GM23338 (cell line): ENCODE data around the gene ADGRB3. TPM values are rescaled to one million over a fixed set of nuclear protein-coding genes. Genes with fewer than 3 reads are reported as not detected.

Source experiments
- ATAC-seq: fragments of 200-7000 bp; cut with Tn5 transposase; 3 replicates; pipeline ENCODE4 v1.9.1; 2020
- DNase-seq: peaks from one replicate; pipeline ENCODE4 v3.0.0-alpha.2; 2015; ENCODE audit warnings: low spot score
- H2AFZ ChIP-seq: fragments of 200-600 bp; sonication (generic); 2 replicates; pipeline ENCODE4 v1.8.0; 2016; ENCODE audit warnings: antibody characterized with exemption, mild to moderate bottlenecking, moderate library complexity
- H3F3A ChIP-seq: fragments of 200-600 bp; sonication (generic); replicated peaks from 2 replicates; pipeline ENCODE4 v1.8.0; 2017; ENCODE audit warnings: antibody characterized with exemption, mixed run types, low read depth
- H3K27ac ChIP-seq: fragments of 200-600 bp; sonication (generic); 2 replicates; pipeline ENCODE4 v1.6.1; 2016; ENCODE audit warnings: low read depth
- H3K27me3 ChIP-seq: fragments of 200-600 bp; sonication (generic); 2 replicates; pipeline ENCODE4 v1.8.0; 2016; ENCODE audit warnings: mild to moderate bottlenecking, mixed run types, moderate library complexity; ENCODE audit not compliant: insufficient read depth
- H3K36me3 ChIP-seq: fragments of 200-600 bp; sonication (generic); 2 replicates; pipeline ENCODE4 v1.8.0; 2016; ENCODE audit warnings: mild to moderate bottlenecking; ENCODE audit not compliant: insufficient read depth
- H3K4me1 ChIP-seq: fragments of 200-600 bp; sonication (generic); 2 replicates; pipeline ENCODE4 v1.8.0; 2016; ENCODE audit warnings: mild to moderate bottlenecking, moderate library complexity; ENCODE audit not compliant: insufficient read depth
- H3K4me2 ChIP-seq: fragments of 200-600 bp; sonication (generic); 2 replicates; pipeline ENCODE4 v1.7.1; 2017; ENCODE audit warnings: mixed run types
- H3K4me3 ChIP-seq: fragments of 200-600 bp; sonication (generic); 2 replicates; pipeline ENCODE4 v1.6.1; 2016; ENCODE audit warnings: mixed run types
- H3K79me2 ChIP-seq: fragments of 200-600 bp; sonication (generic); replicated peaks from 2 replicates; pipeline ENCODE4 v1.8.0; 2017; ENCODE audit warnings: mild to moderate bottlenecking; ENCODE audit not compliant: insufficient read depth
- H3K9me2 ChIP-seq: fragments of 200-600 bp; sonication (generic); 2 replicates; pipeline ENCODE4 v1.8.0; 2017; ENCODE audit not compliant: insufficient read depth
- H4K20me1 ChIP-seq: fragments of 200-600 bp; sonication (generic); replicated peaks from 2 replicates; pipeline ENCODE4 v1.8.0; 2017; ENCODE audit warnings: mild to moderate bottlenecking; ENCODE audit not compliant: insufficient read depth
- H3K27ac Mint-ChIP-seq: 2 replicates; pipeline ENCODE4 v1.8.0; 2020; ENCODE audit warnings: inconsistent platforms, mild to moderate bottlenecking, moderate library complexity, mixed read lengths
- H3K27me3 Mint-ChIP-seq: 3 replicates; pipeline ENCODE4 v1.8.0; 2022; ENCODE audit warnings: low read depth, mild to moderate bottlenecking, moderate library complexity, mixed read lengths, inconsistent platforms; ENCODE audit not compliant: insufficient read depth, poor library complexity
- H3K36me3 Mint-ChIP-seq: 3 replicates; pipeline ENCODE4 v1.8.0; 2021; ENCODE audit warnings: low read depth, mild to moderate bottlenecking, inconsistent platforms, moderate library complexity, mixed read lengths
- H3K4me1 Mint-ChIP-seq: 3 replicates; pipeline ENCODE4 v1.8.0; 2020; ENCODE audit warnings: mild to moderate bottlenecking, inconsistent platforms, mixed read lengths
- H3K4me3 Mint-ChIP-seq: 3 replicates; pipeline ENCODE4 v1.8.0; 2021; ENCODE audit warnings: moderate library complexity, mild to moderate bottlenecking, inconsistent platforms, mixed read lengths
- H3K9me3 Mint-ChIP-seq: 3 replicates; pipeline ENCODE4 v1.8.0; 2020; ENCODE audit warnings: moderate library complexity, mild to moderate bottlenecking, inconsistent platforms, mixed read lengths
- CTCF ChIP-seq, 2 experiments: fragments of 200-600 bp in 1 of 2; sonication (generic) in 1 of 2; conservative IDR thresholded peaks; 2 replicates each; pipeline versions ENCODE4 v1.5.1 to v1.6.1; 2016 to 2017; ENCODE audit warnings: antibody characterized with exemption in 2 of 2, low read depth in 2 of 2, mild to moderate bottlenecking in 2 of 2, moderate library complexity in 1 of 2
- JUNB ChIP-seq: IDR thresholded peaks from one replicate; pipeline ENCODE4 v1.6.1; 2016; ENCODE audit warnings: antibody characterized with exemption; ENCODE audit not compliant: unreplicated experiment
- NANOG ChIP-seq: IDR thresholded peaks from 2 replicates; pipeline ENCODE4 v1.6.1; 2016; ENCODE audit warnings: antibody characterized with exemption, borderline replicate concordance
- POLR2AphosphoS5 ChIP-seq: IDR thresholded peaks from 2 replicates; pipeline ENCODE4 v1.6.1; 2016; ENCODE audit warnings: antibody characterized with exemption, low read depth
- ZNF114 ChIP-seq: fragments of 250-450 bp; sonication (Bioruptor Pico); IDR thresholded peaks from 2 replicates; pipeline ENCODE4 v1.5.0; 2020; ENCODE audit warnings: mild to moderate bottlenecking, moderate library complexity
- ZNF462 ChIP-seq: fragments of 250-450 bp; sonication (Bioruptor Pico); IDR thresholded peaks from 2 replicates; pipeline ENCODE4 v1.5.0; 2020; ENCODE audit warnings: mild to moderate bottlenecking, moderate library complexity
- polyA plus RNA-seq: library from polyadenylated mRNA; unstranded; fragments of >200 nt; fragmentation: Nextera tagmentation; extraction: Ambion mirVana; gene quantifications from 2 replicates; pipeline ENCODE4 v1.2.1, GENCODE V29; 2016
- total RNA-seq: library from RNA; depleted of rRNA; stranded (reverse); fragments of >200 nt; shearing (Covaris generic); gene quantifications from 2 replicates; pipeline ENCODE4 v1.2.3, GENCODE V29; 2014
- TF ChIP-seq, protein P1 (sequence below): IDR thresholded peaks from one replicate; pipeline ENCODE4 v1.6.1; 2018; ENCODE audit warnings: antibody characterized with exemption; ENCODE audit not compliant: unreplicated experiment

The ADGRB3 gene
- total and polyA plus RNA-seq, 2 experiments from 2014 or later: 0.92 to 4.0 TPM

DNA sequence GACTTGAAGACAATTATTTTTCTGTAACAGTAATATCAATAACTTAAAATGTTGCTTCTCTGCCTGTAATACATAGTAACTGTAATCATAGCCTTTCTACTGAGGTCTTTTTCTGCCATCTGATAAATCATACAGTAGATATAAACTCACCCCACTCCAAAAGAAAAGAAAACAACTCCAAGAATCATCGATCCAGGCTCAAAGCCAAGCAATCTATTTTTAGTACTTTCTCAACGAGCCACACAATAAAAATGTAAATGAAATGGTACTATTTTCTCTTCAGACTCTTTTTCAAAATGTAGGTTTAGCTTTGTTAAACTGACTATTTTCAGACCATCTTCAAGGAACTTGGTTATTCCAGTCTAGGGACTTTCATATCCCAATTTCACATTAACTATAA, 493.3 kb downstream of the ADGRB3 start:
- no peak overlapping the region for H3K4me2 ChIP-seq
- no peak overlapping the region for H3K4me3 ChIP-seq
- Mint-ChIP-seq H3K36me3 (no peaks in the 10 kb centered on the region), H3K27me3 (no peaks in the 10 kb centered on the region), H3K4me3 (no peak overlapping the region), H3K27ac (0 out of 2 replicates have a peak overlapping the region, but pooled peaks have one; percentile 22), H3K9me3 (0 out of 3 replicates have a peak, but pooled peaks cover 6% of the 10 kb centered on the region), H3K4me1 (peaks cover 4% of the 10 kb centered on the region; the same call in 2 of the 3 replicates)
- no peaks in the 10 kb centered on the region for H3K27me3 ChIP-seq
- DNase-seq (no peak), ATAC-seq (no peak)
- H3K9me2 ChIP-seq: 0 out of 2 replicates have a peak, but pooled peaks cover under 1% of the 10 kb centered on the region
- H3K36me3 ChIP-seq: no peaks in the 10 kb centered on the region
- no peak for TF ChIP-seq ZNF462 (CRISPR knock-in tag)
- no peak for TF ChIP-seq ZNF114
- TF ChIP-seq, protein P1, sequence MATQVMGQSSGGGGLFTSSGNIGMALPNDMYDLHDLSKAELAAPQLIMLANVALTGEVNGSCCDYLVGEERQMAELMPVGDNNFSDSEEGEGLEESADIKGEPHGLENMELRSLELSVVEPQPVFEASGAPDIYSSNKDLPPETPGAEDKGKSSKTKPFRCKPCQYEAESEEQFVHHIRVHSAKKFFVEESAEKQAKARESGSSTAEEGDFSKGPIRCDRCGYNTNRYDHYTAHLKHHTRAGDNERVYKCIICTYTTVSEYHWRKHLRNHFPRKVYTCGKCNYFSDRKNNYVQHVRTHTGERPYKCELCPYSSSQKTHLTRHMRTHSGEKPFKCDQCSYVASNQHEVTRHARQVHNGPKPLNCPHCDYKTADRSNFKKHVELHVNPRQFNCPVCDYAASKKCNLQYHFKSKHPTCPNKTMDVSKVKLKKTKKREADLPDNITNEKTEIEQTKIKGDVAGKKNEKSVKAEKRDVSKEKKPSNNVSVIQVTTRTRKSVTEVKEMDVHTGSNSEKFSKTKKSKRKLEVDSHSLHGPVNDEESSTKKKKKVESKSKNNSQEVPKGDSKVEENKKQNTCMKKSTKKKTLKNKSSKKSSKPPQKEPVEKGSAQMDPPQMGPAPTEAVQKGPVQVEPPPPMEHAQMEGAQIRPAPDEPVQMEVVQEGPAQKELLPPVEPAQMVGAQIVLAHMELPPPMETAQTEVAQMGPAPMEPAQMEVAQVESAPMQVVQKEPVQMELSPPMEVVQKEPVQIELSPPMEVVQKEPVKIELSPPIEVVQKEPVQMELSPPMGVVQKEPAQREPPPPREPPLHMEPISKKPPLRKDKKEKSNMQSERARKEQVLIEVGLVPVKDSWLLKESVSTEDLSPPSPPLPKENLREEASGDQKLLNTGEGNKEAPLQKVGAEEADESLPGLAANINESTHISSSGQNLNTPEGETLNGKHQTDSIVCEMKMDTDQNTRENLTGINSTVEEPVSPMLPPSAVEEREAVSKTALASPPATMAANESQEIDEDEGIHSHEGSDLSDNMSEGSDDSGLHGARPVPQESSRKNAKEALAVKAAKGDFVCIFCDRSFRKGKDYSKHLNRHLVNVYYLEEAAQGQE: no peak
- no peak for TF ChIP-seq CTCF (conservative IDR thresholded peaks at IDR 0.05; ENCODE audit: low read depth in 2 of 2)
- no peak for TF ChIP-seq JUNB
- TF ChIP-seq POLR2AphosphoS5: no peak
- no peak for TF ChIP-seq NANOG
- no peak overlapping the region for H3K27ac ChIP-seq
- H2AFZ ChIP-seq: peak overlapping the region; percentile 0; the same call in 1 of the 2 replicates
- H3K4me1 ChIP-seq: no peaks in the 10 kb centered on the region
- no peaks in the 10 kb centered on the region for H3F3A ChIP-seq
- no peaks in the 10 kb centered on the region for H3K79me2 ChIP-seq
- H4K20me1 ChIP-seq: no peaks in the 10 kb centered on the region
